GM12878 (cell line): Measurements from ENCODE around the gene PEX12. TPM values are rescaled to one million over a fixed set of nuclear protein-coding genes. Genes with fewer than 3 reads are reported as not detected.

Source experiments
- ATAC-seq: fragments of 200-7000 bp; cut with Tn5 transposase; 3 replicates; pipeline ENCODE4 v1.9.1; 2020; ENCODE audit warnings: mild to moderate bottlenecking, moderate library complexity
- BruUV-seq: library from RNA; stranded (reverse); fragments of 400-500 nt; replicated peaks from 2 replicates; lab custom pipeline; 2021; lab: Mats Ljungman, UMichigan
- CTCF ChIA-PET: fragments of 300-600 bp; sonication (Branson Sonifier 250); formaldehyde crosslinking; extraction: SDS; loops from one replicate; lab custom pipeline; 2021; ENCODE audit warnings: inconsistent platforms; lab: Yijun Ruan, JAX
- POLR2A ChIA-PET: fragments of 350-600 bp; formaldehyde crosslinking; extraction: SDS; loops from one replicate; lab custom pipeline; 2021; ENCODE audit warnings: inconsistent platforms; lab: Charles Lee
- RAD21 ChIA-PET: fragments of 300-600 bp; sonication (Branson Sonifier 250); formaldehyde crosslinking; loops from one replicate; lab custom pipeline; 2023; ENCODE audit warnings: antibody characterized with exemption; ENCODE audit not compliant: unreplicated experiment; lab: Charles Lee
- SMC1A ChIA-PET: fragments of 300-600 bp; sonication (Branson Sonifier 250); formaldehyde crosslinking; loops from one replicate; lab custom pipeline; 2023; ENCODE audit not compliant: unreplicated experiment, uncharacterized antibody; lab: Charles Lee
- DNase-seq: peaks from one replicate; pipeline ENCODE4 v3.0.0-alpha.2; 2011; ENCODE audit warnings: low read depth, low spot score
- FAIRE-seq: peaks from 3 replicates; lab custom pipeline; 2011; peaks lifted over from hg19 to GRCh38; lab: Jason Lieb, UNC
- H2AFZ ChIP-seq: 2 replicates; pipeline ENCODE4 v1.6.0; 2011; ENCODE audit warnings: low read depth, low read length, control low read depth; ENCODE audit not compliant: control insufficient read depth
- H3K27ac ChIP-seq: 2 replicates; pipeline ENCODE4 v1.5.1; 2011; ENCODE audit warnings: control low read depth; ENCODE audit not compliant: control insufficient read depth, insufficient read depth
- H3K27me3 ChIP-seq, 2 experiments: replicated peaks in 1 of 2; 2 replicates each; pipeline versions ENCODE4 v1.6.0 to v1.6.1; 2011; ENCODE audit warnings: low read length in 1 of 2; ENCODE audit not compliant: control insufficient read depth in 2 of 2, insufficient read depth in 2 of 2
- H3K36me3 ChIP-seq, 2 experiments: 2 replicates each; pipeline ENCODE4 v1.5.1; 2011; ENCODE audit warnings: low read length in 1 of 2; ENCODE audit not compliant: control insufficient read depth in 2 of 2, insufficient read depth in 2 of 2
- H3K4me1 ChIP-seq: 2 replicates; pipeline ENCODE4 v1.6.1; 2011; ENCODE audit warnings: mild to moderate bottlenecking, low read length, moderate library complexity, mixed read lengths; ENCODE audit not compliant: control insufficient read depth, insufficient read depth
- H3K4me2 ChIP-seq: 2 replicates; pipeline ENCODE4 v1.6.0; 2011; ENCODE audit warnings: control low read depth; ENCODE audit not compliant: control insufficient read depth, insufficient read depth
- H3K4me3 ChIP-seq: fragments of 200-600 bp; sonication (generic); 2 replicates; pipeline ENCODE4 v1.5.1; 2016
- H3K79me2 ChIP-seq: 2 replicates; pipeline ENCODE4 v1.6.0; 2011; ENCODE audit warnings: low read length; ENCODE audit not compliant: control insufficient read depth, insufficient read depth
- H3K9ac ChIP-seq: 2 replicates; pipeline ENCODE4 v1.8.0; 2011; ENCODE audit warnings: low read length, control low read depth, mixed read lengths; ENCODE audit not compliant: control insufficient read depth, insufficient read depth
- H3K9me3 ChIP-seq: replicated peaks from 3 replicates; pipeline ENCODE4 v1.5.1; 2011; ENCODE audit warnings: mild to moderate bottlenecking, low read length; ENCODE audit not compliant: control insufficient read depth, insufficient read depth
- H4K20me1 ChIP-seq: 2 replicates; pipeline ENCODE4 v1.6.0; 2011; ENCODE audit not compliant: control insufficient read depth, insufficient read depth
- DPF2 ChIP-seq: fragments of 450-650 bp; IDR thresholded peaks from 2 replicates; pipeline ENCODE4 v1.6.1; 2017; ENCODE audit warnings: mild to moderate bottlenecking
- ESRRA ChIP-seq: IDR thresholded peaks from 2 replicates; pipeline ENCODE4 v1.6.1; 2012; ENCODE audit warnings: mild to moderate bottlenecking, low read length, improper control_type of control experiment
- RAD21 ChIP-seq: IDR thresholded peaks from 2 replicates; pipeline ENCODE4 v1.6.1; 2011; ENCODE audit warnings: mild to moderate bottlenecking, low read depth, low read length, moderate library complexity; ENCODE audit not compliant: insufficient read depth
- SMC3 ChIP-seq: IDR thresholded peaks from 2 replicates; pipeline ENCODE4 v1.6.1; 2011; ENCODE audit warnings: low read length, improper control_type of control experiment, borderline replicate concordance
- WGBS: methylation state at CpG from one replicate; pipeline ENCODE4 v1.1.6; 2016; ENCODE audit warnings: low lambda C conversion rate; ENCODE audit not compliant: insufficient replicate concordance, insufficient coverage; ENCODE audit errors: missing lambda C conversion rate; 5-methylcytosine and 5-hydroxymethylcytosine counted together
- in situ Hi-C: fragments of 300-500 bp; cut with MboI; formaldehyde crosslinking; loops from 9 replicates; pipeline ENCODE4 v1.14.3; 2018; ENCODE audit warnings: mixed read lengths
- intact Hi-C: fragments of 100-400 bp; cut with micrococcal nuclease; formaldehyde crosslinking; loops from one replicate; pipeline ENCODE4 v1.14.2; 2022; ENCODE audit not compliant: unreplicated experiment
- polyA plus RNA-seq, 11 experiments: library from polyadenylated mRNA; depleted of rRNA in 4 of 11; unstranded in 6 of 11; stranded (reverse) in 5 of 11; fragments of >200 nt; fragmentation: Nextera tagmentation in 4 of 11; fragmentation: Illumina TruSeq in 1 of 11; extraction: Ambion mirVana in 4 of 11; extraction: Trizol in 1 of 11; gene quantifications; 1 replicate in 1 of 11; 2 replicates in 10 of 11; pipeline versions ENCODE4 v1.2.1 to v1.2.3, GENCODE V29; 2011 to 2016; ENCODE audit warnings: inconsistent platforms in 2 of 11, missing spikeins in 2 of 11, low read depth in 1 of 11
- total RNA-seq, 4 experiments: library from RNA; depleted of rRNA in 3 of 4; stranded (reverse); fragments of >200 nt in 3 of 4; fragmentation: Illumina TruSeq in 1 of 4; extraction: Trizol in 1 of 4; gene quantifications; 2 replicates each; pipeline versions ENCODE4 v1.2.1 to v1.2.3, GENCODE V29; 2013 to 2021
- TF ChIP-seq, protein P1 (sequence below): fragments of 450-650 bp; IDR thresholded peaks from 2 replicates; pipeline ENCODE4 v1.6.1; 2018; ENCODE audit warnings: mild to moderate bottlenecking, low read depth, moderate library complexity; ENCODE audit not compliant: partially characterized antibody
- TF ChIP-seq, protein P2 (sequence below), 3 experiments: IDR thresholded peaks in 2 of 3; conservative IDR thresholded peaks in 1 of 3; 2 replicates each; pipeline ENCODE4 v1.5.1; 2011; ENCODE audit warnings: low read depth in 3 of 3, low read length in 3 of 3, mild to moderate bottlenecking in 3 of 3, control low read depth in 2 of 3, moderate library complexity in 2 of 3, inconsistent platforms in 1 of 3, mixed read lengths in 1 of 3; ENCODE audit not compliant: control insufficient read depth in 2 of 3, insufficient read depth in 1 of 3; ENCODE audit errors: extremely low read depth in 1 of 3

PEX12 gene
- total and polyA plus RNA-seq, 10 of the 15 experiments (the other 5 are each of a cell fraction or from before 2014, with no cell fraction given), result 2.9 to 15.8 (median 4.6) TPM

- Histone ChIP-seq H3K27ac (no peak overlapping the region), H3K4me2 (no peak overlapping the region), H3K27me3 (no peaks in the 10 kb centered on the region), H3K4me3 (no peak overlapping the region), H3K9ac (no peak overlapping the region), H3K36me3 (no peaks in the 10 kb centered on the region; a peak in 1 of 4 replicates), H2AFZ (no peak overlapping the region), H3K4me1 (no peaks in the 10 kb centered on the region), H3K79me2 (no peaks in the 10 kb centered on the region), H3K9me3 (no peaks in the 10 kb centered on the region), H4K20me1 (no peaks in the 10 kb centered on the region)
- DNase-seq (no peak), FAIRE-seq (no peak), ATAC-seq (peak; percentile 49; the same call in 2 of the 3 replicates)
- intact Hi-C loops, result loop anchor here (5.0 kb wide), 1 partner anchor 192 kb away; no protein-coding TSS in a partner anchor
- RAD21 ChIA-PET, result interaction anchor here (0.6 to 1.3 kb wide), 3 partner anchors 22 to 265 kb away, joined by 3 read pairs; no protein-coding TSS in a partner anchor
- WGBS, result 69% methylated on average over 5 of the region's 5 CpGs
- no TSS peak for BruUV-seq
- in situ Hi-C loops, result loop anchor here (5.0 kb wide), 1 partner anchor 48 kb away; no protein-coding TSS in a partner anchor
- SMC1A ChIA-PET, result no interaction called here
- CTCF ChIA-PET, result interaction anchor here (0.6 to 2.8 kb wide), 6 partner anchors 10 to 208 kb away, joined by 3 to 14 read pairs (median 3); partner anchors contain the start of gene PEX12
- POLR2A ChIA-PET, result no interaction called here
- TF ChIP-seq RAD21 (peak; percentile 44; the same call in 1 of the 2 replicates), ESRRA (no peak), SMC3 (peak; percentile 7; the same call in 1 of the 2 replicates), DPF2 (no peak)
- TF ChIP-seq, protein P1, sequence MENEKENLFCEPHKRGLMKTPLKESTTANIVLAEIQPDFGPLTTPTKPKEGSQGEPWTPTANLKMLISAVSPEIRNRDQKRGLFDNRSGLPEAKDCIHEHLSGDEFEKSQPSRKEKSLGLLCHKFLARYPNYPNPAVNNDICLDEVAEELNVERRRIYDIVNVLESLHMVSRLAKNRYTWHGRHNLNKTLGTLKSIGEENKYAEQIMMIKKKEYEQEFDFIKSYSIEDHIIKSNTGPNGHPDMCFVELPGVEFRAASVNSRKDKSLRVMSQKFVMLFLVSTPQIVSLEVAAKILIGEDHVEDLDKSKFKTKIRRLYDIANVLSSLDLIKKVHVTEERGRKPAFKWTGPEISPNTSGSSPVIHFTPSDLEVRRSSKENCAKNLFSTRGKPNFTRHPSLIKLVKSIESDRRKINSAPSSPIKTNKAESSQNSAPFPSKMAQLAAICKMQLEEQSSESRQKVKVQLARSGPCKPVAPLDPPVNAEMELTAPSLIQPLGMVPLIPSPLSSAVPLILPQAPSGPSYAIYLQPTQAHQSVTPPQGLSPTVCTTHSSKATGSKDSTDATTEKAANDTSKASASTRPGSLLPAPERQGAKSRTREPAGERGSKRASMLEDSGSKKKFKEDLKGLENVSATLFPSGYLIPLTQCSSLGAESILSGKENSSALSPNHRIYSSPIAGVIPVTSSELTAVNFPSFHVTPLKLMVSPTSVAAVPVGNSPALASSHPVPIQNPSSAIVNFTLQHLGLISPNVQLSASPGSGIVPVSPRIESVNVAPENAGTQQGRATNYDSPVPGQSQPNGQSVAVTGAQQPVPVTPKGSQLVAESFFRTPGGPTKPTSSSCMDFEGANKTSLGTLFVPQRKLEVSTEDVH, result no peak
- TF ChIP-seq, protein P2, sequence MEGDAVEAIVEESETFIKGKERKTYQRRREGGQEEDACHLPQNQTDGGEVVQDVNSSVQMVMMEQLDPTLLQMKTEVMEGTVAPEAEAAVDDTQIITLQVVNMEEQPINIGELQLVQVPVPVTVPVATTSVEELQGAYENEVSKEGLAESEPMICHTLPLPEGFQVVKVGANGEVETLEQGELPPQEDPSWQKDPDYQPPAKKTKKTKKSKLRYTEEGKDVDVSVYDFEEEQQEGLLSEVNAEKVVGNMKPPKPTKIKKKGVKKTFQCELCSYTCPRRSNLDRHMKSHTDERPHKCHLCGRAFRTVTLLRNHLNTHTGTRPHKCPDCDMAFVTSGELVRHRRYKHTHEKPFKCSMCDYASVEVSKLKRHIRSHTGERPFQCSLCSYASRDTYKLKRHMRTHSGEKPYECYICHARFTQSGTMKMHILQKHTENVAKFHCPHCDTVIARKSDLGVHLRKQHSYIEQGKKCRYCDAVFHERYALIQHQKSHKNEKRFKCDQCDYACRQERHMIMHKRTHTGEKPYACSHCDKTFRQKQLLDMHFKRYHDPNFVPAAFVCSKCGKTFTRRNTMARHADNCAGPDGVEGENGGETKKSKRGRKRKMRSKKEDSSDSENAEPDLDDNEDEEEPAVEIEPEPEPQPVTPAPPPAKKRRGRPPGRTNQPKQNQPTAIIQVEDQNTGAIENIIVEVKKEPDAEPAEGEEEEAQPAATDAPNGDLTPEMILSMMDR (IDR thresholded peaks at IDR 0.05 in 2 of 3, conservative IDR thresholded peaks at IDR 0.05 in 1 of 3; ENCODE audit: control insufficient read depth in 2 of 3, extremely low read depth in 1 of 3, insufficient read depth in 1 of 3, low read depth in 3 of 3, low read length in 3 of 3), result peak; percentile 22 to 36 (median 25); a peak in 4 of 6 replicates
Observed at GRCh38 chr17:35555691-35556090, 22.7 kb downstream of the PEX12 start.
